Thymus (tissue), 11 donors: ENCODE results near the gene WDR31. TPM values are rescaled to one million over a fixed set of nuclear protein-coding genes. Genes with fewer than 3 reads are reported as not detected.
"Not testable (repeated sequence)": the region's sequence is repeated elsewhere in the genome, so short reads cannot be mapped to it uniquely, and the experiment has no call there.

ENCODE experiments used
- DNase-seq, 9 donors: peaks; one replicate each; pipeline ENCODE4 v3.0.0-alpha.2; 2013; ENCODE audit warnings: low spot score in 9 of 9, low read depth in 6 of 9, missing footprints in 1 of 9
- H3K27ac ChIP-seq, 2 donors: one replicate each; pipeline ENCODE4 v1.5.1; 2013; ENCODE audit warnings: control low read depth in 1 of 2, low read depth in 1 of 2, low read length in 1 of 2, mild to moderate bottlenecking in 1 of 2, moderate library complexity in 1 of 2
- H3K27me3 ChIP-seq, 2 donors: one replicate each; pipeline ENCODE4 v1.5.1; 2013; ENCODE audit warnings: low read length in 1 of 2; ENCODE audit not compliant: control insufficient read depth in 2 of 2, insufficient read depth in 1 of 2
- H3K36me3 ChIP-seq, 2 donors: one replicate each; pipeline ENCODE4 v1.5.1; 2013; ENCODE audit warnings: low read length in 1 of 2, mild to moderate bottlenecking in 1 of 2, moderate library complexity in 1 of 2; ENCODE audit not compliant: control insufficient read depth in 2 of 2, insufficient read depth in 2 of 2
- H3K4me1 ChIP-seq, 2 donors: one replicate each; pipeline ENCODE4 v1.5.1; 2013; ENCODE audit warnings: low read length in 2 of 2; ENCODE audit not compliant: control insufficient read depth in 2 of 2, insufficient read depth in 2 of 2
- H3K4me3 ChIP-seq, 2 donors: one replicate each; pipeline ENCODE4 v1.5.1; 2013; ENCODE audit warnings: low read length in 2 of 2, control low read depth in 1 of 2, mild to moderate bottlenecking in 1 of 2
- H3K9me3 ChIP-seq, 2 donors: one replicate each; pipeline ENCODE4 v1.5.1; 2013; ENCODE audit warnings: low read length in 1 of 2, mild to moderate bottlenecking in 1 of 2; ENCODE audit not compliant: control insufficient read depth in 2 of 2, insufficient read depth in 1 of 2
- WGBS: extraction: QIAGEN DNeasy Blood & Tissue Kit; methylation state at CpG from one replicate; pipeline ENCODE4 v1.1.7; 2013; 5-methylcytosine and 5-hydroxymethylcytosine counted together
- polyA plus RNA-seq: library from polyadenylated mRNA; stranded (reverse); fragments of 200-250 nt; gene quantifications from one replicate; pipeline ENCODE4 v1.2.3, GENCODE V29; 2013
- total RNA-seq: library from RNA; stranded (reverse); fragments of 120-200 nt; gene quantifications from one replicate; pipeline ENCODE4 v1.2.4, GENCODE V29; 2013
- donor health status: healthy.

Gene WDR31
- total and polyA plus RNA-seq, 2 donors, result 0.76 to 1.3 TPM

DNA sequence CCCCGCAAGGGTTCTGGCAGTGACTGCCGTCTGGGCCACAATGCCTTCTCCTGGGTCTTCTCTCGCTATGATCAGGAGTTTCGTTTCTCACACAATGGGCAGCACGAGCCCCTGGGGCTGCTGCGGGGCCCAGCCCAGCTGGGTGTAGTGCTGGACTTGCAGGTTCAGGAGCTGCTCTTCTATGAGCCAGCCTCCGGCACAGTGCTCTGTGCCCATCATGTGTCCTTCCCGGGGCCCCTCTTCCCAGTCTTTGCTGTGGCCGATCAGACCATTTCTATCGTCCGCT is 29.7 kb upstream of the WDR31 start:
- Histone ChIP-seq H3K4me3 (no peak overlapping the region), H3K4me1 (no peaks in the 10 kb centered on the region), H3K36me3 (peaks cover 10 to 19% of the 10 kb centered on the region in 2 donors), H3K27ac (no peak overlapping the region), H3K9me3 (no peaks in the 10 kb centered on the region), H3K27me3 (no peaks in the 10 kb centered on the region)
- no peak for DNase-seq
- 97% methylated on average over 11 of the region's 11 CpGs for WGBS

DNA sequence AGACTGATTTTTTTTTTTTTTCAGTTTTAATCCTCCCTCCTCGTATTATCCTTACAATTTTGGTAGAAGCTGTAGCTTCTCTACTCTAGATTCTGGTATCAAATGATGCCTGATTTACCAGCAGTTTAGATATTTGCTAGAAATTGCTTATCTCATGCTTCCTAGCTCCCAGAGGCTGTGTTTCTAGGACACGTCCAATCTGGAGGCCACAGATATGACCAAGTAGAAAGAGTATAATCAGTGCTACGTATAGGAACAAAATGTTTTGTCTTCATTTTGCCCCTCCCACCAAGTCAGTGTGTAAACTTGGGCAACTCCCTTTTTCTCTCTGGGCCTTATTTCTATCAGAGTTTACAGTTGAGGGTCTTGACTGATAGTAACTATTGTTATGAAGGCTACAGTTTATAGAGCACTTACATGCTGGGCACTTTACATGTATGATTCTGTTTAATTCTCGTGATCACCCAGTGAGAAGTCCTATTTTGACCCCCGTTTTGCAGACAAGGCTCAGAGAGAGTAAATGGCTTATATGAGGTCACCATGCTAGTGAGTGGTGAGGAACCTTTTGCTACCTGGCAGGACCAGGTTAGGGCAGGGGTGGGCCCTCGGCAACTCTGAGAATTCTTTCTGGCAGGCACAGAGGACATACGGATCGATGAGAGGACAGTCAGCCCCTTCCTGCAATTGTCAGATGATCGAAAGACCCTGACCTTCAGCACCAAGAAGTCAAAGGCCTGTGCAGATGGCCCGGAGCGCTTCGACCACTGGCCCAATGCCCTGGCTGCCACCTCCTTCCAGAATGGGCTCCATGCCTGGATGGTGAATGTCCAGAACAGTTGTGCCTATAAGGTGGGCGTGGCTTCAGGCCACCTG is 29.1 kb upstream of the WDR31 start:
- Histone ChIP-seq H3K4me3 (no peak overlapping the region), H3K27me3 (no peaks in the 10 kb centered on the region), H3K4me1 (no peaks in the 10 kb centered on the region), H3K27ac (no peak overlapping the region), H3K9me3 (no peaks in the 10 kb centered on the region), H3K36me3 (peaks cover 7 to 18% of the 10 kb centered on the region in 2 donors)
- no peak for DNase-seq
- 87% methylated on average over 13 of the region's 13 CpGs for WGBS

DNA sequence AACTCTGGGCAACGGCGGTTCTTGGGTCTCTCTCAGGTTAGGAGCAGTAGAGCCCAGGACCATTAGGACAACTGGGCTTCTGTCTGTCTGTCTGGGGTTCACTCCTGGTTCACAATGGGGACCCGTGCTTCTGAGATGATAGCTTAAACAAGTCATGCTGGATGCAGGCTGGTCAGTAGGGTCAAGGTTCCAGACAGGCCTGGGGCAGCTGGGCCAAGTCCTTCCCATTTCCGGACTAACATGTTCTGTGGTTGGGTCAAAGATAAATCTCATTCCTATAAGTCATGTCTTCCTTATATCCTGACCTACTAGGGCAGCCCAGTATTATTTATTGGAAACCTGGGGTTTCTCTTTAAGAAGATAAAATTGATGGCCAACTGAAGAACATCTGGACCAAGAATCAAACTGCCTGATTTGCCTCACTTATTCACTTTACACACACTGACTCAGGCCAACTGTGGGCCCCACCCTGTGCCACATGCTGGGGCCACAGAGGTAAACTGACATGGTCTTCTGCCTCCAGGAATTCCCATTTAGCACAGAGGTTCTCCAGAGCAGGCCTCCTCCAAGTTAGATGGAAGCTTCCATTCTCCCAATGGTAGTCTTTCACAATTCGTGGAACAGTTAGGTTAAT is 28.4 kb upstream of the WDR31 start:
- peaks cover 3 to 10% of the 10 kb centered on the region in 2 donors for H3K36me3 ChIP-seq
- no peak for DNase-seq
- no peak overlapping the region for H3K27ac ChIP-seq
- no peaks in the 10 kb centered on the region for H3K4me1 ChIP-seq
- H3K27me3 ChIP-seq, result no peaks in the 10 kb centered on the region
- H3K4me3 ChIP-seq, result no peak overlapping the region
- H3K9me3 ChIP-seq, result no peaks in the 10 kb centered on the region
- 96% methylated on average over 5 of the region's 5 CpGs for WGBS

DNA sequence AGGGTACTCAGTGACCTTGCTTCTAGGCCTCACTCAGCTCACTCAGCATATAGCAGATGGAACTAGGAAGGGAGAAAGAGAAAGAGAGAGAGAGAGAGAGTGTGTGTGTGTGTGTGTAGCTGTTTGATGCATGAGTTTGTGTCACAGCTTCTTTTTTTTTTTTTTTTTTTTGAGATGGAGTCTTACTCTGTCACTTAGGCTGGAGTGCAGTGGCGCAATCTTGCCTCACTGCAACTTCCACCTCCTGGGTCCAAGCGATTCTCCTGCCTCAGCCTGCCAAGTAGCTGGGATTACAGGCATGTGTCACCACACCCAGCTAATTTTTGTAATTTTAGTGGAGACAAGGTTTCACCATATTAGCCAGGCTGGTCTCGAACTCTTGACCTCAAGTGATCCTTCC is 25.6 kb upstream of the WDR31 start:
- H3K27ac ChIP-seq, result not testable (repeated sequence)

DNA sequence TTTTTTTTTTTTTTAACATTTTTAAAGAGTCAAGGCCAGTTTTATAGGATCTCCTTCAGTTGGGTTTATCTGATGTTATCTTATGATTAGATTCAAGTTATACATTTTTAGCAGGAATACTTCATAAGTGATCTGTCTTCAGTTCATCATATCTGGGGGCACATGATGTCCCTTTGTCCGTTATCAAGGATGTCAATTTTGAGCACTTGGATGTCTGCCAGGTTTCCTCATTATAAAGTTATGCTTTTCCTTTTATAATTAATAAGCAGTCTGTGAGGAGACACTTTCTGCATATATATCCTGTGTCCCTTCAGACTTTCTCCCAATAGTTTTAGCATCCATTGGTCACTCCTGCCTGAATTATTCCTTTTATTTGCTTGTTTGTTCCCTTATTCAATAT is 24.9 kb upstream of the WDR31 start:
- Histone ChIP-seq H3K27ac (no peak overlapping the region), H3K4me3 (no peak overlapping the region), H3K27me3 (no peaks in the 10 kb centered on the region), H3K9me3 (no peaks in the 10 kb centered on the region), H3K4me1 (no peaks in the 10 kb centered on the region), H3K36me3 (no peaks in the 10 kb centered on the region)
- 96% methylated on average over 1 of the region's 1 CpG for WGBS
- no peak for DNase-seq

More for the DNA sequence above, 25.6 kb upstream of the WDR31 start:
- not testable (repeated sequence) for H3K9me3 ChIP-seq, DNase-seq, H3K36me3 ChIP-seq, H3K4me3 ChIP-seq, H3K4me1 ChIP-seq, H3K27me3 ChIP-seq
- WGBS, result 98% methylated on average over 3 of the region's 3 CpGs

DNA sequence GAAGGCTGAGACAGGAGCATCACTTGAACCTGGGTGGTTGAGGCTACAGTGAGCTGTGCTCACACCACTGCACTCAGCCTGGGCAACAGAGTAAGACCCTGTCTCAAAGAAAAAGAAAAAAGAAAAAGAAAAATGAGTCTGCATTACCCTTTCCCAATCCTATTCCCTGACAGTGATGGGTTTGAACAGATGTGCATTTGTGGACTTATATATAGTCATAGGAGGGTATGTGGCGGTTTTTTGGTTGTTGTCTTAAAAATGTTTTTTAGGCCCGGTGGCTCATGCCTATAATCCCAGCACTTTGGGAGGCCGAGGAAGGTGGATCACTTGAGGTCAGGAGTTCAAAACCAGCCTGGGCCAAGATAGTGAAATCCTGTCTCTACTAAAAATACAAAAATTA is 23.3 kb upstream of the WDR31 start:
- Histone ChIP-seq H3K27ac (no peak overlapping the region), H3K9me3 (no peaks in the 10 kb centered on the region), H3K27me3 (no peaks in the 10 kb centered on the region), H3K4me1 (no peaks in the 10 kb centered on the region), H3K4me3 (no peak overlapping the region), H3K36me3 (no peaks in the 10 kb centered on the region)
- no peak for DNase-seq
- 81% methylated on average over 3 of the region's 3 CpGs for WGBS

DNA sequence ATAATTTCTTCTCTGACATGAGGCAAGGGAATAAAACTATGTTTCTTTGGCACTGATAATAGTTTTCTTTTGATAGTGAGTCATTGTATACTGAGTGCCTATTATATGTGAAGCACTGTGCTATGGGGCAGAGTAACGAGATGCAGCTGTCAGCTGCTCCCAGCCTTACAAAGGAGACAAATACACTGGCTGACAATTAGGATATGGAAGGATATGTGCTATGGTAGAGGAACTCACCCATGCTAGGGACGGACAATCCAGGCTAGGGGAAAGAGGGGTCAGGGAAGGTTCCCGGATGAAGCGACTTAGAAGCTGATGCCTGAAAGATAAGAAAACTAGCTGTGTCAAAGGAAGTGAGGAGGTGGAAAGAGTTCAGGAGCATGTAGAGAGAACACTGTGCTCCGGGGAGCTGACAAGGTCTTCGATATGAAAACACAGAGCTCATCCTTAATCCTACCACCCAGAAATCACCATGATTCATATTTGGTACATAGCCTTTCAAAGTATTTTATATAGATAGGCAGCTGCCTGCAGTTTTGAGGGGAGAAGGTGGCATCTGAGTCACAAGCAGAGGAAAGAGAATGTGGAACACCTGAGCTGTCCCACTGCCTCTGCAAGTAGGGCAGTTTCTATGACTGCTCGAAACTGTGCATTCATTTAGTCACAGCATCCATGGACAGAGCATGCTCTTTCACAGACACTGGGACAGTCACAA is 21.4 kb upstream of the WDR31 start:
- H3K36me3 ChIP-seq, result no peaks in the 10 kb centered on the region
- 96% methylated on average over 7 of the region's 7 CpGs for WGBS
- H3K27ac ChIP-seq, result no peak overlapping the region
- H3K27me3 ChIP-seq, result no peaks in the 10 kb centered on the region
- no peaks in the 10 kb centered on the region for H3K9me3 ChIP-seq
- no peak for DNase-seq
- H3K4me1 ChIP-seq, result no peaks in the 10 kb centered on the region
- H3K4me3 ChIP-seq, result no peak overlapping the region

DNA sequence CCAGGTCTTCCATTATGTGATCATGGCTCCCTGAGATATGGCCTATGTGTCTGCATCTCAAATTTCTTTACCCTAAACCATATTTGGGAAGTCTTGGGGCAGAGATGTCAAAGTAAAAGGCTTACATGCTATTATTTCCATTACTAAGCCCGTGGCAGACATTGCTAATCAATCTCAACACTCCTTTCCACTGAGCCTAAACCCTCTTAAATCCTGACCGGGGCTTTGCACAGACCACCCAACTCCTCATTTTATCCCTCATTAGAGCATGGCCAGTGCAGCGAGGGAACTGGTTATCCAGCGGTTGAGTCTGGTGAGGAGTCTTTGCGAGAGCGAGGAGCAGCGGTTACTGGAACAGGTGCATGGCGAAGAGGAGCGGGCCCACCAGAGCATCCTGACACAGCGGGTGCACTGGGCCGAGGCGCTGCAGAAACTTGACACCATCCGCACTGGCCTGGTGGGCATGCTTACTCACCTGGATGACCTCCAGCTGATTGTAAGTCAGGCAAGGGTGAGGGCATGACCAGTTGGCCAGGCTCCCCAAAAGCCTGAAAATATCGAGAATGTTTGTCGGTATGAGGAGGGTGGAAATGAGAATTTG is 20.3 kb upstream of the WDR31 start:
- DNase-seq, result no peak
- H3K27ac ChIP-seq, result no peak overlapping the region

DNA sequence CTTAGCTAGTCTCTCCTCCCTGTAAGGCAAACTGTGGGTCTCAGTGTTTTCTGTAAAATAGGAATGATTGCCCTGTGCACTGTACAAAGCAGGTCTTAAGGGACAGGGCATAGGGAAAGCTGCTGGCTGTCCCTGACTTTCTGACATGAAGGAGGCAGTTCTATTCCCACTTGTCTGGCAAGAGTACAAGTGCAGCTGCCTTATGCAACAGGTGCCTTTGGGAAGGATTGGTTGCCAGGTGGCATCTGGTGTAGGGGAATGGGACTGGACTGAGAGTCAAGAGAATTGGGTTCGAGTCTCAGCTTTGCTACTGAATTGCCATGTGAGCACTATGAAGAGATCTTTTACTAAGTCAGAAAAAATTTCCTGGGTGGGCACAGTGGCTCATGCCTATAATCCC is 19.3 kb upstream of the WDR31 start:
- H3K4me3 ChIP-seq, result no peak overlapping the region
- no peaks in the 10 kb centered on the region for H3K9me3 ChIP-seq
- 98% methylated on average over 1 of the region's 1 CpG for WGBS
- no peaks in the 10 kb centered on the region for H3K4me1 ChIP-seq
- no peaks in the 10 kb centered on the region for H3K36me3 ChIP-seq
- no peaks in the 10 kb centered on the region for H3K27me3 ChIP-seq
- no peak overlapping the region for H3K27ac ChIP-seq
- DNase-seq, result no peak

More for the DNA sequence above, 20.3 kb upstream of the WDR31 start:
- Histone ChIP-seq H3K9me3 (no peaks in the 10 kb centered on the region), H3K4me1 (no peaks in the 10 kb centered on the region), H3K4me3 (no peak overlapping the region), H3K27me3 (no peaks in the 10 kb centered on the region), H3K36me3 (no peaks in the 10 kb centered on the region)
- WGBS, result 93% methylated on average over 15 of the region's 15 CpGs
